DOHH2 (cell line): ENCODE results near the gene SGCD.

Experiments
- H3F3A ChIP-seq: fragments of 200-600 bp; sonication (generic), shearing (Covaris generic); 2 replicates; pipeline ENCODE4 v1.6.0; 2016; ENCODE audit warnings: antibody characterized with exemption, mild to moderate bottlenecking; ENCODE audit not compliant: control insufficient read depth, insufficient read depth
- H3K27ac ChIP-seq: fragments of 200-600 bp; sonication (generic); 2 replicates; pipeline ENCODE4 v1.5.1; 2014; ENCODE audit warnings: low read depth, mild to moderate bottlenecking, low read length, moderate library complexity
- H3K27me3 ChIP-seq: fragments of 200-600 bp; sonication (generic); 2 replicates; pipeline ENCODE4 v1.6.1; 2014; ENCODE audit warnings: mild to moderate bottlenecking, low read length, mixed read lengths; ENCODE audit not compliant: control insufficient read depth
- H3K36me3 ChIP-seq: fragments of 200-600 bp; sonication (generic); 2 replicates; pipeline ENCODE4 v1.6.1; 2014; ENCODE audit warnings: mild to moderate bottlenecking, low read length, moderate library complexity, mixed read lengths; ENCODE audit not compliant: control insufficient read depth
- H3K4me1 ChIP-seq: fragments of 200-600 bp; sonication (generic); 2 replicates; pipeline ENCODE4 v1.6.1; 2014; ENCODE audit warnings: mild to moderate bottlenecking, low read length, mixed read lengths; ENCODE audit not compliant: control insufficient read depth
- H3K4me2 ChIP-seq: fragments of 200-600 bp; sonication (generic); 2 replicates; pipeline ENCODE4 v1.6.0; 2014; ENCODE audit warnings: mild to moderate bottlenecking, low read length, moderate library complexity
- H3K4me3 ChIP-seq: fragments of 200-600 bp; sonication (generic); 2 replicates; pipeline ENCODE4 v1.5.1; 2014; ENCODE audit warnings: mild to moderate bottlenecking, low read length, mixed read lengths
- H3K79me2 ChIP-seq: fragments of 200-600 bp; sonication (generic); 2 replicates; pipeline ENCODE4 v1.6.1; 2014; ENCODE audit warnings: mild to moderate bottlenecking, low read length, mixed read lengths; ENCODE audit not compliant: control insufficient read depth
- H3K9me2 ChIP-seq: fragments of 200-600 bp; sonication (generic); replicated peaks from 2 replicates; pipeline ENCODE4 v1.6.1; 2014; ENCODE audit warnings: mild to moderate bottlenecking, low read length, mixed read lengths; ENCODE audit not compliant: control insufficient read depth
- H3K9me3 ChIP-seq: fragments of 200-600 bp; sonication (generic); 2 replicates; pipeline ENCODE4 v1.6.1; 2014; ENCODE audit warnings: antibody characterized with exemption, low read length, mixed read lengths; ENCODE audit not compliant: control insufficient read depth, insufficient read depth
- H4K20me1 ChIP-seq: fragments of 200-600 bp; sonication (generic); 2 replicates; pipeline ENCODE4 v1.6.0; 2014; ENCODE audit warnings: low read depth, mild to moderate bottlenecking, antibody characterized with exemption, low read length, moderate library complexity; ENCODE audit not compliant: control insufficient read depth, insufficient read depth
- EZH2phosphoT487 ChIP-seq: fragments of 200-600 bp; sonication (generic); IDR thresholded peaks from 2 replicates; pipeline ENCODE4 v1.6.1; 2017; ENCODE audit warnings: borderline replicate concordance, mild to moderate bottlenecking, antibody characterized with exemption, low read length, moderate library complexity, mixed read lengths
- TF ChIP-seq, protein P1 (sequence below): fragments of 200-600 bp; sonication (generic); IDR thresholded peaks from one replicate; pipeline ENCODE4 v1.5.1; 2014; ENCODE audit warnings: antibody characterized with exemption, mild to moderate bottlenecking, low read depth, low read length; ENCODE audit not compliant: poor library complexity, severe bottlenecking

The SGCD gene

DNA sequence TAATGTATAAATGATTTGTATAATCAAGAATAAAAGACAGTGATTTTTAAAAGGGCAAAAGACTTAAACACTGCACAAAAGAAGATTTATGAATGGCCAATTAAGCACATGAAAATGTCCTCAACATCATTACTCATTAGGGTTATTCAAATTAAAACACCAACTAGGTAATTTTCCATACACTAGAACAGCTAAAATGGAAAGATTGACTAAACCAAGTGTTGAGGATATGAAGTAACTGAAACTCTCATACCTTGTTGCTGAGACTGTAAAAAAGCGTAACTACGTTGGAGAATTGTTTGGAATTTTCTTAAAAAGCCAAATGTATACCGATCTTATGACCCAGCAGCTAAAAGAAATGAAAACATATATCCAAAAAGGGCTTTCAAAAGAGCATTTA, 144.9 kb downstream of the SGCD start:
- no peak overlapping the region for H3K27ac ChIP-seq
- H3K4me2 ChIP-seq = no peak overlapping the region
- H3K4me3 ChIP-seq = no peak overlapping the region
- H3K79me2 ChIP-seq = no peaks in the 10 kb centered on the region
- H3K36me3 ChIP-seq = no peaks in the 10 kb centered on the region
- H3F3A ChIP-seq = no peaks in the 10 kb centered on the region
- no peaks in the 10 kb centered on the region for H3K9me2 ChIP-seq
- TF ChIP-seq, protein P1, sequence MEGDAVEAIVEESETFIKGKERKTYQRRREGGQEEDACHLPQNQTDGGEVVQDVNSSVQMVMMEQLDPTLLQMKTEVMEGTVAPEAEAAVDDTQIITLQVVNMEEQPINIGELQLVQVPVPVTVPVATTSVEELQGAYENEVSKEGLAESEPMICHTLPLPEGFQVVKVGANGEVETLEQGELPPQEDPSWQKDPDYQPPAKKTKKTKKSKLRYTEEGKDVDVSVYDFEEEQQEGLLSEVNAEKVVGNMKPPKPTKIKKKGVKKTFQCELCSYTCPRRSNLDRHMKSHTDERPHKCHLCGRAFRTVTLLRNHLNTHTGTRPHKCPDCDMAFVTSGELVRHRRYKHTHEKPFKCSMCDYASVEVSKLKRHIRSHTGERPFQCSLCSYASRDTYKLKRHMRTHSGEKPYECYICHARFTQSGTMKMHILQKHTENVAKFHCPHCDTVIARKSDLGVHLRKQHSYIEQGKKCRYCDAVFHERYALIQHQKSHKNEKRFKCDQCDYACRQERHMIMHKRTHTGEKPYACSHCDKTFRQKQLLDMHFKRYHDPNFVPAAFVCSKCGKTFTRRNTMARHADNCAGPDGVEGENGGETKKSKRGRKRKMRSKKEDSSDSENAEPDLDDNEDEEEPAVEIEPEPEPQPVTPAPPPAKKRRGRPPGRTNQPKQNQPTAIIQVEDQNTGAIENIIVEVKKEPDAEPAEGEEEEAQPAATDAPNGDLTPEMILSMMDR = no peak
- TF ChIP-seq EZH2phosphoT487 = no peak
- no peaks in the 10 kb centered on the region for H4K20me1 ChIP-seq
- H3K27me3 ChIP-seq = no peaks in the 10 kb centered on the region
- H3K4me1 ChIP-seq = no peaks in the 10 kb centered on the region
- no peaks in the 10 kb centered on the region for H3K9me3 ChIP-seq

- H4K20me1 ChIP-seq = no peaks in the 10 kb centered on the region
- H3K27ac ChIP-seq = no peak overlapping the region
- H3K4me3 ChIP-seq = no peak overlapping the region
- H3K4me1 ChIP-seq = no peaks in the 10 kb centered on the region
- H3K27me3 ChIP-seq = no peaks in the 10 kb centered on the region
- H3K79me2 ChIP-seq = no peaks in the 10 kb centered on the region
- H3K36me3 ChIP-seq = no peaks in the 10 kb centered on the region
- no peak overlapping the region for H3K4me2 ChIP-seq
- no peaks in the 10 kb centered on the region for H3K9me2 ChIP-seq
- H3K9me3 ChIP-seq = no peaks in the 10 kb centered on the region
- no peaks in the 10 kb centered on the region for H3F3A ChIP-seq
- TF ChIP-seq EZH2phosphoT487 = no peak
- TF ChIP-seq, protein P1 = no peak
Observed at GRCh38 chr5:156473269-156473908, 146.4 kb downstream of the SGCD start.

DNA sequence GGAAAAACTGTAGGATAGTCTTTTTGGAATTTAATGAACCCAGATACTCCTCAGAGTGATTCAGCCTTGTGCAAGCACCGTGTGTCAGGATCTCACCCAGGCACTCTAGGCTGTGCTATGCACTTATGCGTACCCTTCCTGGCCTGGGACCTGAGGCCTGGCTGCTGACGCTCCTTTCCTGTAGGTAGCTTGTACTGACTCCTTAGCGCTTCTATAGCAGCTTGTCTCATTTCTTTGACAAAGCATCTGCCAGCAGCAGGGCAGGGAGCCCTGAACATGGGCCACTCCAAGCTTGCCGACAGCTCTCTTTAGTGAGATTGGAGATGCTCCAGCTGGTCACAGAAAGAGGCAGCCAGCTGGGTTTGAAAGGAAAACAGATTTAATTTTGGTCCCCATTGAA, 147.3 kb downstream of the SGCD start:
- no peaks in the 10 kb centered on the region for H3K9me2 ChIP-seq
- no peak overlapping the region for H3K27ac ChIP-seq
- no peak overlapping the region for H3K4me3 ChIP-seq
- no peaks in the 10 kb centered on the region for H3F3A ChIP-seq
- H3K4me2 ChIP-seq = no peak overlapping the region
- no peaks in the 10 kb centered on the region for H4K20me1 ChIP-seq
- no peaks in the 10 kb centered on the region for H3K9me3 ChIP-seq
- no peaks in the 10 kb centered on the region for H3K36me3 ChIP-seq
- no peak for TF ChIP-seq EZH2phosphoT487
- TF ChIP-seq, protein P1 = no peak
- no peaks in the 10 kb centered on the region for H3K79me2 ChIP-seq
- H3K4me1 ChIP-seq = no peaks in the 10 kb centered on the region
- no peaks in the 10 kb centered on the region for H3K27me3 ChIP-seq
